Activated naive CD8-positive, alpha-beta T cell treated with anti-CD3 and anti-CD28 coated beads, Interleukin-2, amount 10 ng/mL, durations not matched to agents 7 days and 5 days (primary cell): ENCODE measurements around the gene CBY1. TPM values are rescaled to one million over a fixed set of nuclear protein-coding genes. Genes with fewer than 3 reads are reported as not detected.

Source experiments
- ATAC-seq: fragments of 150-1000 bp; cut with Tn5 transposase; one replicate; pipeline ENCODE4 v1.10.0; 2021; ENCODE audit warnings: low read depth, moderate library complexity
- POLR2A ChIA-PET: fragments of 350-600 bp; sonication (Branson Sonifier 250); formaldehyde crosslinking; loops from one replicate; lab custom pipeline; 2021; ENCODE audit warnings: antibody characterized with exemption; lab: Charles Lee
- DNase-seq: peaks from one replicate; pipeline ENCODE4 v3.0.0; 2021
- H3K27ac Mint-ChIP-seq: one replicate; pipeline ENCODE4 v1.8.0; 2022; ENCODE audit warnings: mild to moderate bottlenecking, mixed read lengths
- H3K27me3 Mint-ChIP-seq: one replicate; pipeline ENCODE4 v1.8.0; 2022; ENCODE audit warnings: mild to moderate bottlenecking, moderate library complexity, mixed read lengths
- H3K36me3 Mint-ChIP-seq: one replicate; pipeline ENCODE4 v1.8.0; 2021; ENCODE audit warnings: mild to moderate bottlenecking, mixed read lengths
- H3K4me1 Mint-ChIP-seq: one replicate; pipeline ENCODE4 v1.8.0; 2021; ENCODE audit warnings: mixed read lengths
- H3K4me3 Mint-ChIP-seq: one replicate; pipeline ENCODE4 v1.8.0; 2022; ENCODE audit warnings: mild to moderate bottlenecking, moderate library complexity, mixed read lengths
- H3K9me3 Mint-ChIP-seq: one replicate; pipeline ENCODE4 v1.8.0; 2021; ENCODE audit warnings: mixed read lengths
- total RNA-seq, 2 experiments: library from RNA; stranded (reverse); gene quantifications; one replicate each; pipeline ENCODE4 v1.2.3, GENCODE V29; 2021

Gene CBY1
- total RNA-seq, 2 experiments from 2014 or later, result 20.1 to 22.4 TPM

- peak overlapping the region; percentile 94 for H3K4me3 Mint-ChIP-seq
- H3K27me3 Mint-ChIP-seq, result no peaks in the 10 kb centered on the region
- DNase-seq (no peak), ATAC-seq (no peak)
- POLR2A ChIA-PET, result interaction anchor here (1.1 to 4.3 kb wide), 5 partner anchors 8 to 56 kb away, joined by 4 to 33 read pairs (median 5); partner anchors contain the start of gene TOMM22
- H3K4me1 Mint-ChIP-seq, result peaks cover 41% of the 10 kb centered on the region
- peak overlapping the region; percentile 98 for H3K27ac Mint-ChIP-seq
- H3K36me3 Mint-ChIP-seq, result peaks cover 23% of the 10 kb centered on the region
- H3K9me3 Mint-ChIP-seq, result no peaks in the 10 kb centered on the region
These were observed 42.1 kb downstream of the CBY1 start for GRCh38 chr22:38698407-38699094.

DNA sequence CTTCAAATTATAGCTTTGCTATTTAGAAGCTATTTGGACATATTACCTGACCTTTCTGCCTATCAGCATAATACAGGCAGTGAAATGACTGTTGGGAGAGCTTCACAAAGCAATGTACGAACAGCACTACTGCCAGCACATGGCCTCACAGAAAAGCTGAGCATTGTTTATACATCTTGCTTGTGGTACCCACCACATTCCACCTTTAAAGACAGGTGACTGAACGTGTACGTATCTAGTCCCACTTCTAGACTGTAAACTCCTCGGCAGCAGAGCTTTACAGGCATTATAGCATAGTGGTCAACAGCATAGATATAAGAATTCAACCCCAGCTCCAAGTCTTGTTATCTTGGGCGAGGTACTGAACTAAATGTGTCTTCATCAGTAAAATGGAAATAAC, 42.7 kb downstream of the CBY1 start:
- Mint-ChIP-seq H3K27me3 (no peaks in the 10 kb centered on the region), H3K27ac (peak overlapping the region; percentile 98), H3K4me1 (peaks cover 44% of the 10 kb centered on the region), H3K4me3 (peak overlapping the region; percentile 94), H3K36me3 (peaks cover 22% of the 10 kb centered on the region), H3K9me3 (no peaks in the 10 kb centered on the region)
- POLR2A ChIA-PET, result interaction anchor here (1.1 to 4.3 kb wide), 5 partner anchors 11 to 56 kb away, joined by 4 to 33 read pairs (median 5); partner anchors contain the start of gene TOMM22
- DNase-seq, result no peak
- ATAC-seq, result no peak

DNA sequence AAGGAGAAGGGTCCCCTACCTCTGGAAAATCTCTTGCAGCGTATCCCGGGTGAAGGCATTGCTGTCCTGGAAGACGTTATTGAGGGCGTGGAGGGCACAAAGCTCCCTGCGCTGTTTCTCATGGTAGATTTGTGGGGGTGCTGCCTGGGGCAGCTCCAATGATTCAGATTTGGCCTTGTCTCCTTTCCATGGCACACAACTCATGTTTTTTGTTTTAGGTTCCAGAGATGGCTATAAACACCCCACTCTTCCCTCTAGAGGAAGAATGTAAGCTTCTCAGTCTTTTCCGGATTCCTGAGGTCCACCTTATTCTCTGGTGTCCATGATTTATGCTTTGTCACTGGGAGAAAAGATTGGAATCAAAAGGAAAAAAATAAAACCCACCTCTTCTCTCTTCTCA, 43.3 kb downstream of the CBY1 start:
- H3K27me3 Mint-ChIP-seq, result no peaks in the 10 kb centered on the region
- no peak for ATAC-seq
- H3K4me1 Mint-ChIP-seq, result peaks cover 48% of the 10 kb centered on the region
- peak overlapping the region; percentile 98 for H3K27ac Mint-ChIP-seq
- peak overlapping the region; percentile 94 for H3K4me3 Mint-ChIP-seq
- POLR2A ChIA-PET, result interaction anchor here (0.6 to 4.3 kb wide), 6 partner anchors 11 to 63 kb away, joined by 4 to 33 read pairs (median 5); partner anchors contain the start of gene TOMM22
- H3K9me3 Mint-ChIP-seq, result no peaks in the 10 kb centered on the region
- no peak for DNase-seq
- H3K36me3 Mint-ChIP-seq, result peaks cover 19% of the 10 kb centered on the region

- Mint-ChIP-seq H3K27ac (peak overlapping the region; percentile 98), H3K27me3 (no peaks in the 10 kb centered on the region), H3K36me3 (peaks cover 15% of the 10 kb centered on the region), H3K4me3 (peak overlapping the region; percentile 94), H3K9me3 (no peaks in the 10 kb centered on the region), H3K4me1 (peaks cover 52% of the 10 kb centered on the region)
- ATAC-seq (peak; percentile 8), DNase-seq (no peak)
- POLR2A ChIA-PET, result interaction anchor here (0.6 to 4.3 kb wide), 5 partner anchors 18 to 301 kb away, joined by 3 to 33 read pairs (median 5); partner anchors contain the start of gene TOMM22
These were observed 43.9 kb downstream of the CBY1 start for GRCh38 chr22:38700270-38700788.

DNA sequence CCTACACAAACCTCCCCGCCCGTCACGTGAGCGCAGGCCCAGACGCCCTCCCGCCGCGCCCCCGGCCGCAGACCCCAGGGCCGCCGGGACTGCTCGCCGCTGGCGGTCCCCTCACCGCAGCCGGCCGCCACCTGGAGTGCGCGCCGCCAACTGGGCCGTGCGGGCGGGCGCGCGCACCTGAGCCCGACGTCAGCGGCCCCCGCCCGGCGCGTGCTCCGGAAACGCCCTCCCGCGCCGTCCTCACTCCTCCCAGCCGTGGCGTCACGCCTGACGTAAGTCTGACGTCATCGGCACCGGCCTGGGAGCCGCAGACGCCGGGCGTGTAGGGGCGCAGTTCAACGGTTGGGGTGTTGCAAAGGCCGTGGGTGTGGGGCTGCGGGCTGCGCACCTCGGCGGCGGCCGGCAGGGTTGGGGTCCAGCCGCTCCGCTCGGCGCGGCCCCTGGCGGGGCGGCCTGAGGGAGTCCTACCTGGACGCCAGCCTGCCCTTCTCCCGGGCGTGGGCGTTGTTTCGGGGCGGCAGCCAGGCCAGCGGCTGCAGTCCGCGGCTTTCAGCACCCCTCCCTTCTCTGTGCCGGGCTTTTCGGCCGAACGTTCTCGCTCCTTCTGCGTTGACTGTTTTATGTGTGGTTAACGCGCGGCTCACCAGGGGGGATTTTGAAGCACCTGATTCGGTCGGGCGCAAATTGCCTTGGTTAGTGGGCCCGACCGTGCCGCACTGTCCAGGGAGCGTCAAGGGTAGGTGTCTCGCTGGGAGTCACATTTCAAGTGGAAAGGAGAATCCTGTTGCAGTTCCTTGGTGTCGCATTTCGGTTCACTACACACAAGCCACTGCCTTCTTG, 44.6 kb downstream of the CBY1 start, which contains the start of gene JOSD1:
TSS of gene JOSD1 (minus strand) at position 155 of the 840 bp plus-strand sequence. CDS start 956 bp downstream, outside the sequence.
- Mint-ChIP-seq H3K4me1 (peaks cover 50% of the 10 kb centered on the region), H3K36me3 (peaks cover 15% of the 10 kb centered on the region), H3K9me3 (no peaks in the 10 kb centered on the region), H3K27ac (peak within 1 kb of the TSS; percentile 98), H3K27me3 (no peaks in the 10 kb centered on the region), H3K4me3 (peak within 1 kb of the TSS; percentile 94)
- POLR2A ChIA-PET, result interaction anchor here (0.6 to 1.9 kb wide), 3 partner anchors 51 to 651 kb away, joined by 3 to 6 read pairs (median 4); no protein-coding TSS in a partner anchor
- ATAC-seq, result peak; percentile 19
- peak; percentile 100 for DNase-seq

DNA sequence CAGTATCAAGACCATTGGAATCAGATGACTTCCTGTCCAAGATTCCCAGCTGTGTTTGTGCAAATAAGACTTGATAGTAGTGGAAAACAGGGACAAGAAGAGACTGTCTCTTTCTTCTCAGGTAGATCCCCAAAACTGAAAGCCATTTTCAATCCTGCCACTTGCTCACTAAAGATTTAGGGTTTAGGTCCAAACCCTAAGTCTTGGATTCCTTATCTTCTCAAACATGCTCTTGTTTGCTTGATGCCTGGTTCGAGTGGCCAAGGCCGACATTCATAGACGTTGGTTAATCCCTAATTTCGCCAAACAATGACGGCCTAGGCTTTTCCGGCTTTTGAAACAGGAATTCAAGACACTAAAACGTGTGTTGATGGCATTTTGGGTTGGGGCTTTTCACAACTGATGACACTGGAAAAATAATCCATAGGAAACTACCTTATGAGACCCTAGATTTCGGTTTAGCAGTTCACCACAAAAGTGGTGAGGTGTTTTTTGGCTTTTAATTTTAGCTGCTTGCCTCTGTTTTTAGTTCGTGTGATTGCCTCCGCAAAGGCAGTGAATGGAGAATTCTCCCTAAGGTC, 48.3 kb downstream of the CBY1 start:
- no peaks in the 10 kb centered on the region for H3K27me3 Mint-ChIP-seq
- DNase-seq (no peak), ATAC-seq (no peak)
- H3K36me3 Mint-ChIP-seq, result peaks cover 19% of the 10 kb centered on the region
- H3K4me3 Mint-ChIP-seq, result peak overlapping the region; percentile 86
- POLR2A ChIA-PET, result interaction anchor here (0.7 to 3.5 kb wide), 5 partner anchors 13 to 615 kb away, joined by 3 to 14 read pairs (median 3); partner anchors contain the start of genes RPL3 and TOMM22
- peaks cover 42% of the 10 kb centered on the region for H3K4me1 Mint-ChIP-seq
- H3K27ac Mint-ChIP-seq, result peak overlapping the region; percentile 95
- H3K9me3 Mint-ChIP-seq, result no peaks in the 10 kb centered on the region

DNA sequence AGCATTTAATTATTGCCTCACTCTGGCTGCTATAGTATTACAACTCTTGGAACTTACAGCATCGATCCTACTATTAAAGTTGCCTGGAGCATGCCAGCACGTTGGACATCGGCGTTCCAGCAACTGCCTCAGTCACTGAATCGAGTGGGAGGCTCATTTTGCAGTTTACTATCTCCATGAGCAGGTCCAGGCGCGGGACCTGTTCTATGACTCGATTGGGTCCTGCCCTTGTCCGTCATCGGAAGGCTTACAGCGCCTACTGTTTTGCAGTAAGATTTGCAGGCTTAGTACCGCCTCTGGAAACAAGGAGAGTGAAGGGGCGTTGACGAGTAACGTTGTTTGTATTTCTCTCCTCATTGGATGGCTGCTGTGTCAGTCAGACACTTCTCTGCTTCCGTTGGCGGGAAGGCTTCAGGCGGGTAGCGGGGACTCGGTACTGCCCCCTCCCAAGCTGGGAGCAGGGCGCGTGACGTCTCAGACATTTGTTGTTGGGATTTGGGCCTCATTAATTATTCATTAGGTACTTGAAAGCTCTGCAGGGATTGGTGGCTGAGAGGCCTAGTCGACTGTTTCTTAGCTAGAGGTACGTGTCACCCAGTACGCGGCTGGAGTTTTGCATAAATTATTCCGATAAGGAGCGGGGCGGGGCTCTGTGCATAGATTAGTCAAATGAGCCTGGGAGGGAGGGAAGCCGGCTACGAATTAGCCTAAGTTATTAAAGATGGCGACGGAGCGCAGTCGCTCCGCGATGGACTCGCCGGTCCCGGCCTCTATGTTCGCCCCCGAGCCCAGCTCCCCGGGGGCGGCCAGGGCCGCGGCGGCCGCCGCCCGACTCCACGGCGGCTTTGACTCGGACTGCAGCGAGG, 49.0 kb downstream of the CBY1 start, which contains the start of gene GTPBP1:
TSS of gene GTPBP1 (plus strand) at position 710 of the 866 bp plus-strand sequence. CDS start at position 722, 12 bp downstream.
- peaks cover 43% of the 10 kb centered on the region for H3K4me1 Mint-ChIP-seq
- POLR2A ChIA-PET, result interaction anchor here (0.6 to 3.6 kb wide), 15 partner anchors 8 to 614 kb away, joined by 3 to 26 read pairs (median 3); partner anchors contain the start of genes RPL3 and TOMM22
- H3K36me3 Mint-ChIP-seq, result peaks cover 21% of the 10 kb centered on the region
- H3K27me3 Mint-ChIP-seq, result no peaks in the 10 kb centered on the region
- ATAC-seq (peak; percentile 83), DNase-seq (peak; percentile 85)
- peak within 1 kb of the TSS; percentile 94 for H3K4me3 Mint-ChIP-seq
- peak within 1 kb of the TSS; percentile 95 for H3K27ac Mint-ChIP-seq
- no peaks in the 10 kb centered on the region for H3K9me3 Mint-ChIP-seq

GRCh38 chr22:38706101-38706900, 49.9 kb downstream of the CBY1 start:
- no peak for ATAC-seq

GRCh38 chr22:38706901-38707195, 50.4 kb downstream of the CBY1 start:
- peak overlapping the region; percentile 94 for H3K4me3 Mint-ChIP-seq
- peak overlapping the region; percentile 86 for H3K27ac Mint-ChIP-seq
- POLR2A ChIA-PET, result interaction anchor here (1.1 to 3.6 kb wide), 7 partner anchors 10 to 48 kb away, joined by 3 to 26 read pairs (median 13); partner anchors contain the start of gene TOMM22
- H3K9me3 Mint-ChIP-seq, result no peaks in the 10 kb centered on the region
- ATAC-seq (no peak), DNase-seq (no peak)
- peaks cover 24% of the 10 kb centered on the region for H3K36me3 Mint-ChIP-seq
- no peaks in the 10 kb centered on the region for H3K27me3 Mint-ChIP-seq
- peaks cover 47% of the 10 kb centered on the region for H3K4me1 Mint-ChIP-seq

More at GRCh38 chr22:38706101-38706900, 49.9 kb downstream of the CBY1 start:
- Mint-ChIP-seq H3K4me3 (peak overlapping the region; percentile 94), H3K9me3 (no peaks in the 10 kb centered on the region), H3K4me1 (peaks cover 48% of the 10 kb centered on the region), H3K27ac (peak overlapping the region; percentile 86), H3K36me3 (peaks cover 24% of the 10 kb centered on the region), H3K27me3 (no peaks in the 10 kb centered on the region)
- POLR2A ChIA-PET, result interaction anchor here (0.6 to 3.6 kb wide), 15 partner anchors 8 to 613 kb away, joined by 3 to 26 read pairs (median 4); partner anchors contain the start of genes RPL3 and TOMM22
- peak; percentile 64 for DNase-seq

GRCh38 chr22:38707346-38707745, 50.9 kb downstream of the CBY1 start:
- Mint-ChIP-seq H3K36me3 (peaks cover 28% of the 10 kb centered on the region), H3K27me3 (no peaks in the 10 kb centered on the region), H3K4me1 (peaks cover 52% of the 10 kb centered on the region), H3K27ac (peak overlapping the region; percentile 86), H3K4me3 (peak overlapping the region; percentile 94), H3K9me3 (no peaks in the 10 kb centered on the region)
- ATAC-seq, result no peak
- DNase-seq, result no peak
- POLR2A ChIA-PET, result interaction anchor here (0.9 to 3.6 kb wide), 6 partner anchors 21 to 44 kb away, joined by 3 to 26 read pairs (median 9); partner anchors contain the start of gene TOMM22

- peak overlapping the region; percentile 94 for H3K4me3 Mint-ChIP-seq
These were observed 51.5 kb downstream of the CBY1 start for GRCh38 chr22:38707984-38708383.

More at GRCh38 chr22:38707984-38708383, 51.5 kb downstream of the CBY1 start:
- Mint-ChIP-seq H3K4me1 (peaks cover 57% of the 10 kb centered on the region), H3K27ac (peak overlapping the region; percentile 9), H3K9me3 (no peaks in the 10 kb centered on the region), H3K36me3 (peaks cover 30% of the 10 kb centered on the region), H3K27me3 (no peaks in the 10 kb centered on the region)
- DNase-seq (no peak), ATAC-seq (no peak)
- POLR2A ChIA-PET, result interaction anchor here (0.9 to 3.6 kb wide), 4 partner anchors 24 to 43 kb away, joined by 4 to 26 read pairs (median 14); partner anchors contain the start of gene TOMM22
